GM12891 (cell line): ENCODE measurements around the gene ALDH5A1.

ENCODE experiments used
- POLR2A ChIP-seq: IDR thresholded peaks from 2 replicates; pipeline ENCODE4 v1.6.1; 2011; ENCODE audit warnings: low read depth, low read length, control low read depth
- POLR2AphosphoS5 ChIP-seq: IDR thresholded peaks from 2 replicates; pipeline ENCODE4 v1.6.1; 2011; ENCODE audit warnings: low read depth, low read length, control low read depth
- SPI1 ChIP-seq: IDR thresholded peaks from 2 replicates; pipeline ENCODE4 v1.6.1; 2011; ENCODE audit warnings: low read depth, low read length, control low read depth

GRCh38 chr6:24478903-24479302, 15.9 kb upstream of the ALDH5A1 start:
- no peak for TF ChIP-seq POLR2AphosphoS5
- TF ChIP-seq POLR2A = no peak
- no peak for TF ChIP-seq SPI1
